DOHH2 (cell line): ENCODE data around the gene RANBP3L.

Experiments
- H3F3A ChIP-seq: fragments of 200-600 bp; sonication (generic), shearing (Covaris generic); 2 replicates; pipeline ENCODE4 v1.6.0; 2016; ENCODE audit warnings: antibody characterized with exemption, mild to moderate bottlenecking; ENCODE audit not compliant: control insufficient read depth, insufficient read depth
- H3K27ac ChIP-seq: fragments of 200-600 bp; sonication (generic); 2 replicates; pipeline ENCODE4 v1.5.1; 2014; ENCODE audit warnings: low read depth, mild to moderate bottlenecking, low read length, moderate library complexity
- H3K27me3 ChIP-seq: fragments of 200-600 bp; sonication (generic); 2 replicates; pipeline ENCODE4 v1.6.1; 2014; ENCODE audit warnings: mild to moderate bottlenecking, low read length, mixed read lengths; ENCODE audit not compliant: control insufficient read depth
- H3K36me3 ChIP-seq: fragments of 200-600 bp; sonication (generic); 2 replicates; pipeline ENCODE4 v1.6.1; 2014; ENCODE audit warnings: mild to moderate bottlenecking, low read length, moderate library complexity, mixed read lengths; ENCODE audit not compliant: control insufficient read depth
- H3K4me1 ChIP-seq: fragments of 200-600 bp; sonication (generic); 2 replicates; pipeline ENCODE4 v1.6.1; 2014; ENCODE audit warnings: mild to moderate bottlenecking, low read length, mixed read lengths; ENCODE audit not compliant: control insufficient read depth
- H3K4me2 ChIP-seq: fragments of 200-600 bp; sonication (generic); 2 replicates; pipeline ENCODE4 v1.6.0; 2014; ENCODE audit warnings: mild to moderate bottlenecking, low read length, moderate library complexity
- H3K4me3 ChIP-seq: fragments of 200-600 bp; sonication (generic); 2 replicates; pipeline ENCODE4 v1.5.1; 2014; ENCODE audit warnings: mild to moderate bottlenecking, low read length, mixed read lengths
- H3K79me2 ChIP-seq: fragments of 200-600 bp; sonication (generic); 2 replicates; pipeline ENCODE4 v1.6.1; 2014; ENCODE audit warnings: mild to moderate bottlenecking, low read length, mixed read lengths; ENCODE audit not compliant: control insufficient read depth
- H3K9me2 ChIP-seq: fragments of 200-600 bp; sonication (generic); replicated peaks from 2 replicates; pipeline ENCODE4 v1.6.1; 2014; ENCODE audit warnings: mild to moderate bottlenecking, low read length, mixed read lengths; ENCODE audit not compliant: control insufficient read depth
- H3K9me3 ChIP-seq: fragments of 200-600 bp; sonication (generic); 2 replicates; pipeline ENCODE4 v1.6.1; 2014; ENCODE audit warnings: antibody characterized with exemption, low read length, mixed read lengths; ENCODE audit not compliant: control insufficient read depth, insufficient read depth
- H4K20me1 ChIP-seq: fragments of 200-600 bp; sonication (generic); 2 replicates; pipeline ENCODE4 v1.6.0; 2014; ENCODE audit warnings: low read depth, mild to moderate bottlenecking, antibody characterized with exemption, low read length, moderate library complexity; ENCODE audit not compliant: control insufficient read depth, insufficient read depth
- CTCF ChIP-seq: fragments of 200-600 bp; sonication (generic); IDR thresholded peaks from one replicate; pipeline ENCODE4 v1.5.1; 2014; ENCODE audit warnings: antibody characterized with exemption, mild to moderate bottlenecking, low read depth, low read length; ENCODE audit not compliant: poor library complexity, severe bottlenecking
- EZH2phosphoT487 ChIP-seq: fragments of 200-600 bp; sonication (generic); IDR thresholded peaks from 2 replicates; pipeline ENCODE4 v1.6.1; 2017; ENCODE audit warnings: borderline replicate concordance, mild to moderate bottlenecking, antibody characterized with exemption, low read length, moderate library complexity, mixed read lengths

The RANBP3L gene

GRCh38 chr5:36270175-36270574 is 31.5 kb downstream of the RANBP3L start:
- Histone ChIP-seq H3K4me2 (no peak overlapping the region), H4K20me1 (no peaks in the 10 kb centered on the region), H3K9me2 (no peaks in the 10 kb centered on the region), H3K27ac (no peak overlapping the region), H3K79me2 (no peaks in the 10 kb centered on the region), H3K4me1 (no peaks in the 10 kb centered on the region; the same call in 1 of the 2 replicates), H3K4me3 (no peak overlapping the region), H3K36me3 (no peaks in the 10 kb centered on the region), H3K27me3 (no peaks in the 10 kb centered on the region), H3F3A (no peaks in the 10 kb centered on the region), H3K9me3 (no peaks in the 10 kb centered on the region)
- no peak for TF ChIP-seq CTCF
- TF ChIP-seq EZH2phosphoT487 = no peak

- Histone ChIP-seq H3K4me2 (no peak overlapping the region), H3K9me3 (no peaks in the 10 kb centered on the region), H3F3A (no peaks in the 10 kb centered on the region), H3K27me3 (no peaks in the 10 kb centered on the region), H3K27ac (no peak overlapping the region), H3K4me1 (no peaks in the 10 kb centered on the region; the same call in 1 of the 2 replicates), H4K20me1 (no peaks in the 10 kb centered on the region), H3K79me2 (no peaks in the 10 kb centered on the region), H3K9me2 (no peaks in the 10 kb centered on the region), H3K36me3 (no peaks in the 10 kb centered on the region), H3K4me3 (no peak overlapping the region)
- no peak for TF ChIP-seq CTCF
- no peak for TF ChIP-seq EZH2phosphoT487
These were observed 32.2 kb downstream of the RANBP3L start for GRCh38 chr5:36269478-36269877.

GRCh38 chr5:36267905-36268304 is 33.8 kb downstream of the RANBP3L start:
- H3K4me3 ChIP-seq = no peak overlapping the region
- no peaks in the 10 kb centered on the region; the same call in 1 of the 2 replicates for H3K4me1 ChIP-seq
- no peaks in the 10 kb centered on the region for H3K9me3 ChIP-seq
- H3K9me2 ChIP-seq = no peaks in the 10 kb centered on the region
- no peaks in the 10 kb centered on the region for H3F3A ChIP-seq
- no peaks in the 10 kb centered on the region for H3K36me3 ChIP-seq
- H3K79me2 ChIP-seq = no peaks in the 10 kb centered on the region
- TF ChIP-seq EZH2phosphoT487 (no peak), CTCF (no peak)
- no peaks in the 10 kb centered on the region for H3K27me3 ChIP-seq
- no peak overlapping the region for H3K27ac ChIP-seq
- no peaks in the 10 kb centered on the region for H4K20me1 ChIP-seq
- no peak overlapping the region for H3K4me2 ChIP-seq
